Panc1 (cell line): ENCODE data around the gene CASP9.
"Not testable (repeated sequence)": the region's sequence is repeated elsewhere in the genome, so short reads cannot be mapped to it uniquely, and the experiment has no call there.

Experiments
- CTCF ChIP-seq: fragments of 450-650 bp; IDR thresholded peaks from 2 replicates; pipeline ENCODE4 v1.5.1; 2017; ENCODE audit warnings: mild to moderate bottlenecking
- REST ChIP-seq, 2 experiments: IDR thresholded peaks; 2 replicates each; pipeline ENCODE4 v1.6.1; 2011 to 2012; ENCODE audit warnings: low read depth in 2 of 2, control low read depth in 1 of 2, low read length in 1 of 2, mild to moderate bottlenecking in 1 of 2, moderate library complexity in 1 of 2; ENCODE audit not compliant: insufficient read depth in 1 of 2

- not testable (repeated sequence) for TF ChIP-seq CTCF; REST (IDR thresholded peaks at IDR 0.05; ENCODE audit: insufficient read depth in 1 of 2, low read depth in 2 of 2, low read length in 1 of 2)
Observed at GRCh38 chr1:15469821-15470448, 54.1 kb downstream of the CASP9 start.
